Tibial artery (tissue), 4 donors: ENCODE measurements around the gene LCN15.
"Not testable (repeated sequence)": the region's sequence is repeated elsewhere in the genome, so short reads cannot be mapped to it uniquely, and the experiment has no call there.

ENCODE experiments used
- DNase-seq, 2 donors: peaks; one replicate each; pipeline ENCODE4 v3.0.0-alpha.2; 2019
- H3K27ac ChIP-seq, 2 donors: fragments of 200-600 bp; sonication (generic) in 1 of 2; 1 replicate in 1 of 2; 2 replicates in 1 of 2; pipeline ENCODE4 v1.5.1; 2018 to 2019; ENCODE audit warnings: mild to moderate bottlenecking in 1 of 2
- H3K27me3 ChIP-seq, 2 donors: fragments of 200-600 bp; sonication (generic) in 1 of 2; one replicate each; pipeline versions ENCODE4 v1.5.1 to v1.6.0; 2016 to 2019
- H3K36me3 ChIP-seq, 3 donors: fragments of 200-600 bp; sonication (generic) in 2 of 3; one replicate each; pipeline ENCODE4 v1.5.1; 2016 to 2019; ENCODE audit warnings: mild to moderate bottlenecking in 2 of 3
- H3K4me1 ChIP-seq, 4 donors: fragments of 200-600 bp; sonication (generic) in 2 of 4; 1 replicate in 3 of 4; 2 replicates in 1 of 4; pipeline ENCODE4 v1.5.1; 2016 to 2019
- H3K4me3 ChIP-seq, 2 donors: fragments of 200-600 bp; sonication (generic) in 1 of 2; 1 replicate in 1 of 2; 2 replicates in 1 of 2; pipeline ENCODE4 v1.5.1; 2018 to 2019; ENCODE audit warnings: mild to moderate bottlenecking in 2 of 2
- H3K9me3 ChIP-seq, 3 donors: fragments of 200-600 bp; sonication (generic) in 1 of 3; one replicate each; pipeline ENCODE4 v1.5.1; 2016 to 2019
- CTCF ChIP-seq, 2 experiments: fragments of 200-600 bp in 1 of 2; fragments of 450-650 bp in 1 of 2; IDR thresholded peaks; one replicate each; pipeline ENCODE4 v1.5.1; 2017 to 2019; ENCODE audit warnings: antibody characterized with exemption in 2 of 2, mild to moderate bottlenecking in 1 of 2, moderate library complexity in 1 of 2
- intact Hi-C: fragments of 100-400 bp; cut with DNase I; formaldehyde crosslinking; loops from one replicate; pipeline ENCODE4 v1.15.0; 2023; ENCODE audit warnings: low total_unique reads

LCN15 gene

GRCh38 chr9:136771907-136772415 is 7.6 kb upstream of the LCN15 start:
- intact Hi-C loops: no loop called here
- Histone ChIP-seq H3K36me3 (no peaks in the 10 kb centered on the region), H3K4me1 (peaks cover 0 to 4% (median 0%) of the 10 kb centered on the region in 4 donors), H3K27me3 (peaks cover 0 to 15% of the 10 kb centered on the region in 2 donors), H3K4me3 (no peak overlapping the region), H3K27ac (no peak overlapping the region), H3K9me3 (peaks cover 0 to 10% (median 0%) of the 10 kb centered on the region in 3 donors)
- no peak for DNase-seq
- TF ChIP-seq CTCF (IDR thresholded peaks at IDR 0.05): no peak

GRCh38 chr9:136769710-136770191 is 5.4 kb upstream of the LCN15 start:
- Histone ChIP-seq H3K27me3 (peaks cover 0 to 27% of the 10 kb centered on the region in 2 donors), H3K27ac (no peak overlapping the region), H3K36me3 (no peaks in the 10 kb centered on the region), H3K9me3 (peaks cover 0 to 10% (median 0%) of the 10 kb centered on the region in 3 donors), H3K4me1 (peaks cover 0 to 4% (median 0%) of the 10 kb centered on the region in 4 donors), H3K4me3 (no peak overlapping the region)
- DNase-seq: peak in 1 of 2 donors; percentile 57
- TF ChIP-seq CTCF (IDR thresholded peaks at IDR 0.05): peak in 1 of 2 experiments; percentile 46
- intact Hi-C loops: no loop called here

- intact Hi-C loops, H3K36me3 ChIP-seq, H3K4me3 ChIP-seq, H3K9me3 ChIP-seq, H3K27ac ChIP-seq, H3K4me1 ChIP-seq: not testable (repeated sequence)
- H3K27me3 ChIP-seq: peaks cover 0 to 59% of the 10 kb centered on the region in 2 donors
- peak in 1 of 2 donors; percentile 61 for DNase-seq
These were observed 2.2 kb upstream of the LCN15 start for GRCh38 chr9:136766410-136767120.

GRCh38 chr9:136765745-136766409 is 1.6 kb upstream of the LCN15 start:
- H3K4me1 ChIP-seq, H3K27ac ChIP-seq, intact Hi-C loops, H3K36me3 ChIP-seq, H3K9me3 ChIP-seq, H3K4me3 ChIP-seq: not testable (repeated sequence)
- DNase-seq: peak in 1 of 2 donors; percentile 56
- peaks cover 0 to 64% of the 10 kb centered on the region in 2 donors for H3K27me3 ChIP-seq

- no peak for TF ChIP-seq CTCF (IDR thresholded peaks at IDR 0.05)
- no peak overlapping the region for H3K27ac ChIP-seq
- DNase-seq: peak in 1 of 2 donors; percentile 45
- H3K4me1 ChIP-seq: peaks cover 0 to 14% (median 2%) of the 10 kb centered on the region in 4 donors
- H3K36me3 ChIP-seq: no peaks in the 10 kb centered on the region
- H3K27me3 ChIP-seq: peaks cover 0 to 73% of the 10 kb centered on the region in 2 donors
- H3K4me3 ChIP-seq: no peak overlapping the region
- intact Hi-C loops: no loop called here
- H3K9me3 ChIP-seq: no peaks in the 10 kb centered on the region
These were observed 723 bp upstream of the LCN15 start for GRCh38 chr9:136765041-136765440.

GRCh38 chr9:136763649-136764035 is 676 bp downstream of the LCN15 start:
- intact Hi-C loops: no loop called here
- Histone ChIP-seq H3K9me3 (no peaks in the 10 kb centered on the region), H3K4me1 (peaks cover 0 to 10% (median 2%) of the 10 kb centered on the region in 4 donors), H3K27ac (no peak overlapping the region), H3K4me3 (no peak overlapping the region), H3K36me3 (no peaks in the 10 kb centered on the region), H3K27me3 (peaks cover 0 to 84% of the 10 kb centered on the region in 2 donors)
- peak in 1 of 2 donors; percentile 52 for DNase-seq
- TF ChIP-seq CTCF (IDR thresholded peaks at IDR 0.05): no peak
